Stomach (tissue), 4 donors: ENCODE results near the gene ZNF782.

Source experiments
- CTCF ChIP-seq, 7 experiments: fragments of 450-650 bp in 4 of 7; fragments of 200-600 bp in 3 of 7; sonication (generic) in 3 of 7; IDR thresholded peaks; one replicate each; pipeline ENCODE4 v1.5.1; 2016 to 2019; ENCODE audit warnings: antibody characterized with exemption in 7 of 7, control low read depth in 2 of 7, mild to moderate bottlenecking in 1 of 7
- EP300 ChIP-seq: sonication (generic); formaldehyde crosslinking; IDR thresholded peaks from one replicate; pipeline ENCODE4 v1.6.1; 2017; ENCODE audit warnings: antibody characterized with exemption
- POLR2A ChIP-seq, 4 donors: fragments of 450-650 bp; IDR thresholded peaks; one replicate each; pipeline ENCODE4 v1.6.1; 2016; ENCODE audit warnings: antibody characterized with exemption in 4 of 4, control low read depth in 2 of 4, mild to moderate bottlenecking in 1 of 4, moderate library complexity in 1 of 4
- POLR2AphosphoS5 ChIP-seq, 3 donors: sonication (generic); formaldehyde crosslinking; IDR thresholded peaks; one replicate each; pipeline ENCODE4 v1.6.1; 2016; ENCODE audit warnings: antibody characterized with exemption in 3 of 3

- TF ChIP-seq CTCF (IDR thresholded peaks at IDR 0.05) = no peak
- no peak for TF ChIP-seq EP300
- no peak for TF ChIP-seq POLR2A (IDR thresholded peaks at IDR 0.05)
- TF ChIP-seq POLR2AphosphoS5 (IDR thresholded peaks at IDR 0.05) = no peak
These were observed 70.3 kb downstream of the ZNF782 start for GRCh38 chr9:96784021-96784420.
